ENCODE measurements around the gene CLDN12.

Gene CLDN12

GRCh38 chr7:90403174-90404113 is at the start of gene CLDN12:
TSS of gene CLDN12 (plus strand) at chr7:90403461. CDS start at chr7:90412677, 9,216 bp downstream.
- DNase-seq (ENCODE audit: low spot score): peak; percentile 85

- DNase-seq (ENCODE audit: low spot score): no peak
Observed at GRCh38 chr7:90383422-90383821, 19.8 kb upstream of the CLDN12 start.

DNA sequence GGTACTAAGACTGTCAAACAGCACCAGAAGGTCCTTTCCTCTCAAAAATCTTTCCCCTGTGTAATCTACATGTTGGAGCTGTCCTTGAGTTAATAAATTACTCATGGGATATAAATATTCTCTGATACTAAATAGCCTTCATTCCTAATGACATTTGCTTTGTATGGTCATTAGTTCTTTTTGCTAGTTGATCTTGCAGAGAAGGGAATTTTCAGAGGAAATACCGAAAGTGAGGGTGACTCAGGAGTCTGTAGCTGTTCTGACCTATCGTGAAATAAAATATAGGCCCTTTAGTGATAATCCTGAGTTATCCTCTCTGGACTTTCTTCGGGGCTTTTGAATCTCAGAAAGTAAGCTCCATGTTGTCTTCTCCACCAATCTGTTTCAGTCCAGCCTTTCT is 19.4 kb upstream of the CLDN12 start:
- no peak for DNase-seq (ENCODE audit: low spot score)

DNA sequence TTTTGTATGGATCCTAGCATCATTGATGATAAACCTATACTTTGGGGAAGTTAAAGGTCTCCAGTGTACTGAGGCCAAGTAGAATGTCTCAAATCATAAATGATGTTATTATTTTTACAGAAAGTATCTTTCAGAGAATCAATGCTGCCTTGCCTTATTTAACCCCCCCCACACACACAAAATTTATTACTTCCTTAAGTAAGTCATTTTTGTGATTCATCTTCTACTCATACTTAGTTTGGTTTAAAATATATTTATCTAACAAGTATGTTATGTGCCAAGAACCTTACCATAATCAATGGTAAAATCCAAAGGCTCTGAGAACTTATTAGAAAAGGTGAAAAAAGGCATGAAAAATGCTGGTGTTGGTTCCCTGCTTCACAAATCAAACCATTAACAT is 18.8 kb upstream of the CLDN12 start:
- no peak for DNase-seq (ENCODE audit: low spot score)

DNA sequence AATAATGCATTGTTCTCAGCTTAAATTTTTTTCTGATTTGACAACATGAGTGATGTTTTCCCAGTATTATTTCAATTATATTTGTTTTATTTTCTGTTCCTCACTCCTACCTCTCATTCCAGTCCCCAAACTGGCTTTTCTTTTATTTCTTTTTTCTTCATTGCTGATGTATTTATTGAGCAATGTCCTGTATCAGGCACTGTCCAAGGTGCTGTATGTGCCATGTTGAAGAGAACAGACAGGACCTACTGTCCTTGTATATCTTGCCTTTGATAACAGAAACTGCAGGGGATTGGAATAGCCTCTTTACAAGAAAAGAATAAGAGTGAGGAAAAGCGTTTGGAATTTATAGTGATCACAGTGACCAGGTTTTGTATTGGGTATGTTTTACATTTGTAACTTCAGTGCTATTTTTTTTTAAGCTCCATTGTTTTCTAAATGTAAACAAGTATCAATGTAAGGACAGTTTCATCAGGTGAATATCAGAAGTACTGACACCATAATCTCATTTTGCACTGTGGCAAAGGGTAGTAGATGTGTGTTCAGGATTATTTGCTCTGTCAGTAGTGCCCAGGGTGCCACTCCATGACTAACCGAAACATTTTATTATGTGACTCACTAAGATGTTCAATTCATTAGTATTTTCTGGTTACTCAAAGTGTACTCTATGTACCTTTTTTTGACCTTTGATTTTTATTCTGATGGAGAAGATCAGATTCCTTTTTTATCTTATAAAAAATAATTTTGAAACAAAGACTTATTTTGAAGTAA is 15.6 kb upstream of the CLDN12 start:
- no peak for DNase-seq (ENCODE audit: low spot score)

GRCh38 chr7:90390926-90391325 is 12.3 kb upstream of the CLDN12 start:
- DNase-seq (ENCODE audit: low spot score): no peak

DNA sequence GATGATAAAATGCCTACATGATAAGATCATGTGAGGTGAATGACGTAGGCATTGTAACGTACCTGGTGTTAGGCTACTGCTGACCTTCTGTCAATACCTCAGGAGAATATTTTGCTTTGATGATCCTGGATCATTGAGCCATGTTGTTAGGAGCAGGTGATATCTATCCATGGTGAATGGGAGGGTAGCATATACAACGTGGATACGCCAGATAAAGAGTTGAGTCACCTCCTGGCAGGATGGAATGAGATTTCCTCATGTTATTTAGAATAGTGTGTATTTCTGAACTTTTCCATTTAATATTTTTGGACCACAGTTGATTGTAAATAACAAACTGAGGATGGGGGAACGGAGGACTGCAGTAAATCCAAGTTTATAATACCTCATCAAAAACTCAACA is 11.8 kb upstream of the CLDN12 start:
- DNase-seq (ENCODE audit: low spot score): no peak

GRCh38 chr7:90396420-90396819 is 6.8 kb upstream of the CLDN12 start:
- DNase-seq (ENCODE audit: low spot score): no peak

GRCh38 chr7:90401989-90402388 is 1.3 kb upstream of the CLDN12 start:
- no peak for DNase-seq (ENCODE audit: low spot score)

GRCh38 chr7:90402785-90403173 is 482 bp upstream of the CLDN12 start:
- DNase-seq (ENCODE audit: low spot score): no peak

DNA sequence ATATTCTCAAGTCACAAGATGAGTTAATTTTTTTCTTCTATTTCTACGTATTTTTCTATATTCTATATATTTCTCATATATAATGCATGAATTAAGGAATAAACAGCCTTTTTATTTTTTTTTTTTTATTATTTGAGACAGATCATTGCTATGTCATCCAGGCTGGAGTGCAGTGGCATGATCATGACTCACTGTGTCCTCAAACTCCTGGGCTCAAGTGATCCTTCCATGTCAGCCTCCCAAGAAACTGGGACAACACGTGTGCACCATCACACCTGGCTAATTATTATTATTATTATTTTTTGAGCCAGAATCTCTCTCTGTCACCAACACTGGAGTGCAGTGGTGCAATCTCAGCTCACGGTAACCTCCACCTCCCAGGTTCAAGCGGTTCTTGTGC is 1.5 kb downstream of the CLDN12 start:
- DNase-seq (ENCODE audit: low spot score): no peak

DNA sequence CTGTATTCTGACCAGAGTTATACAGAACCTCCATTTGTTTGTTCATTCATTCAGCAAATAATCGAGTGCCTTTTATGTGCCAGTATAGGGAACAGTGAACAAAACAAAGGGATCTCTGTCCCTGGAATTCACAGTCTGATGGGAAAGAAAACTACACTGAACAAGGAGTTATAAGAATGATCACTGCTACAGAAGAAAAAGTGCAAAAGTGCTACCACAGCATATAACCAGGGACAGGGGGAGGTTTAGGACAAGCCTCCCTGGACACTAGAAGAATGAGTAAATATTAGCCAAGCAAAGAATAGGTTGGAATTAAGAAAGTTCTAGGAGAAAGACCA is 4.2 kb downstream of the CLDN12 start:
- no peak for DNase-seq (ENCODE audit: low spot score)

GRCh38 chr7:90408142-90408541 is 4.9 kb downstream of the CLDN12 start:
- DNase-seq (ENCODE audit: low spot score): no peak

GRCh38 chr7:90409667-90410066 is 6.4 kb downstream of the CLDN12 start:
- DNase-seq (ENCODE audit: low spot score): no peak

GRCh38 chr7:90411510-90411909 is 8.2 kb downstream of the CLDN12 start:
- DNase-seq (ENCODE audit: low spot score): no peak

GRCh38 chr7:90412458-90413184 is 9.4 kb downstream of the CLDN12 start:
- no peak for DNase-seq (ENCODE audit: low spot score)

- DNase-seq (ENCODE audit: low spot score): no peak
Observed at GRCh38 chr7:90413185-90413528, 9.9 kb downstream of the CLDN12 start.

DNA sequence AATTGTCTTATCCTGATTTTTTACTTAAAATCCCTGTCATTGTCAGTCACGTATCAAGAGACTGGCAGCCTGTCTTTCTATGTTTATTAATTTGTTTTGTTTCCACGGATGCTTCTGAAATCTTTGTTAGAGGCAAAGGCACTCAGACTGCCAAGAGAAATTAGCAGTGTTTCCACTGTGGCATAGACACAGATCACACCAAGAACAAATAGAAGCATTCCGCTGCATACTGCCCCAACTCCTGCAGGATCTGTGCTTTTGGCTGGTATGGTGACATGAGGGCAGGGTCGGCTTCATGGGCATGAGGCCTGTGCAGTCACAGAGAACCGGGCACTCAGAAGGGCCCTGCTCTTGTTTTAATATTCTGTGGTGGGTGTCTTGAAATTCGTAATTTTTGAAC is 18.4 kb downstream of the CLDN12 start:
- no peak for DNase-seq (ENCODE audit: low spot score)

- no peak for DNase-seq (ENCODE audit: low spot score)
Observed at GRCh38 chr7:90424720-90425119, 21.5 kb downstream of the CLDN12 start.

GRCh38 chr7:90425376-90425775 is 22.1 kb downstream of the CLDN12 start:
- no peak for DNase-seq (ENCODE audit: low spot score)

GRCh38 chr7:90430614-90431460 is 27.6 kb downstream of the CLDN12 start:
- DNase-seq (ENCODE audit: low spot score): no peak

DNA sequence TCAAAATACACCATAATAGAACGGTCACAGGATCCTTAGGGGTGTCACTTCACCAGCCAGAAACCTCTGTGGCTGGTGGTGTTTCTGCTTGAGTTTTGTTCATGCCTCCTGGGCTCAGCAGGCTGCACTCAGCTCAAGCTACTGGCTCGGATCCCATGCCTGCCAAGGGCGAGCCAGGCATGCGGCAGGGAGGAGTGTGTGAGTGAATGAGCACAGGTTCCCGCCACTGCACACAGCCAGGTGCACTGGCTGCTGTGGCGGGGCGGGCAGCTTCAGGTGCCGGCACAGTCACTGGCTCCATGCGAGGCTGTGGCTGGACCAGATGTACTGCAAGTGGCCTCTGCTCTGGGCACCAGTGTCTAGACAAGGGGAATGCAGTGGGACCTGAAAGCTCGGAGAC is 29.5 kb downstream of the CLDN12 start:
- no peak for DNase-seq (ENCODE audit: low spot score)
